Right ventricle myocardium superior (tissue), 1 donor: Measurements from ENCODE around the gene SLC6A6. TPM values are rescaled to one million over a fixed set of nuclear protein-coding genes. Genes with fewer than 3 reads are reported as not detected.

Experiments
- ATAC-seq: fragments of 200-7000 bp; cut with Tn5 transposase; one replicate; pipeline ENCODE4 v1.9.1; 2020; ENCODE audit warnings: mild to moderate bottlenecking; ENCODE audit not compliant: poor library complexity
- DNase-seq: peaks from one replicate; pipeline ENCODE4 v3.0.0-alpha.2; 2020
- intact Hi-C: fragments of 100-400 bp; cut with DNase I; formaldehyde crosslinking; loops from one replicate; pipeline ENCODE4 v1.11.2; 2022
- total RNA-seq: library from RNA; stranded (reverse); fragmentation: NEBNext Ultra II Directional; extraction: Animal tissue kit (Norgen Biotek cat#: 25700); gene quantifications from one replicate; pipeline ENCODE4 v1.2.1, GENCODE V29; 2021
- donor health status: DM: no; HTN: yes; CAD: no; lungs with severe emphysema.

The SLC6A6 gene
- total RNA-seq, 1 donor from 2014 or later, result 13.5 TPM

DNA sequence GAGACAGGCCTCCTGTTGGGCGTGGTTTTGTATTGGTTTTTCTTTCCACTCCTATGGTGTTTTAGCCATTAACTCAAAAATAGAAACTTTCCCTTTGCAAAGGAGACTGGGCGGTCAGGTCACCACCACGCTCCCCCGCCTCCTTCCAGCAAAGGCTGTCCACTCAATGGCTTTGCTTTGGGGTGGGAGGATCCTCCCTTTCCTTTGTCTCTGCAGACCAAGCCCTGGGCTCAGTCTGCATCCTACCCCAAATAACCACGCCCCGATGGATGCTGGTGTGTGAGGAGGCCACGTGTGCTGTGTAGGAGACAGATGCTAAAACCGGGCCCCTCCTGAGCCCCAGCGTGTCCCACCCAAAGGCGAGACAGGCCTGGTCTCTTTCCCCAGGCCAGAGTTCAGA is 69.3 kb downstream of the SLC6A6 start:
- no peak for DNase-seq
- no peak for ATAC-seq
- intact Hi-C loops, result no loop called here

GRCh38 chr3:14472471-14473351 is 70.3 kb downstream of the SLC6A6 start:
- DNase-seq, result no peak
- intact Hi-C loops, result no loop called here
- ATAC-seq, result no peak

GRCh38 chr3:14473411-14473891 is 71.0 kb downstream of the SLC6A6 start:
- DNase-seq (no peak), ATAC-seq (no peak)
- intact Hi-C loops, result no loop called here

DNA sequence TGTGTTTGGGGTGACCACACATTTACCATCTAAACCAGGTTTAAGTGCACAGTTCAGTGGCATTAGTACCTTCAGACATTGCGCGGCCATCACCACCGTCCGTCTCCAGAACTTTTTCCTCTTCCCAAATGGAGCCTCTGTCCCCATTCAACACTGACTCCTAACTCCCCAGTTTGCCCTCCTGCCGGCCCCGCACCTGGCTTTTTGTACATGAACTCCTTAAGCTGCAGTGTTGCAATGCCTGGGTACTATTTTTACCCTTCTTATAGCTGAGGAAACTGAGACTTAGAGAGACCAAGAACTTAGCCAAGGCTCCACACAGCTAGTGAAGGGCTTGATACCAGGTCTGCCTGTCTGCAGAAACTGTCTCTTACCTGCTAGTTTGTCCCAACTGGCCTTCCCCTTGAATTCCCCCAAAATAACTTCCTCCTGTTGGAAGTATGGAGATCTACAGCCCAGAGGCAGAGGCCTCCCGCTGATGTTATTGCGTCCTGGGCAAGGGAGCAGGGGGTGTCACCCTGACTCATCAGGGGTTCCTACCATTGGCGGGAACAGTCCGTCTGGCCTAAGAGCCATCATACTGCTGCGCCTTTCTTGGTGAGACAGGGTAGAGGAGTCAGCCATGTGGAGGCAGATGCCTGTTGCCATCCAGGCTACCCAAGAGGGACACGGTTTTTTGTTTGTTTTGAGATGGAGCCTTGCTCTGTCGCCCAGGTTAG is 72.1 kb downstream of the SLC6A6 start:
- intact Hi-C loops, result no loop called here
- DNase-seq (no peak), ATAC-seq (no peak)

GRCh38 chr3:14475621-14476020 is 73.2 kb downstream of the SLC6A6 start:
- intact Hi-C loops, result no loop called here
- DNase-seq, result no peak
- no peak for ATAC-seq

- peak; percentile 13 for DNase-seq
- ATAC-seq, result no peak
- intact Hi-C loops, result no loop called here
Measured at GRCh38 chr3:14476583-14477265, 74.3 kb downstream of the SLC6A6 start.

GRCh38 chr3:14477311-14477935 is 75.0 kb downstream of the SLC6A6 start:
- DNase-seq (peak; percentile 6), ATAC-seq (no peak)
- intact Hi-C loops, result no loop called here

DNA sequence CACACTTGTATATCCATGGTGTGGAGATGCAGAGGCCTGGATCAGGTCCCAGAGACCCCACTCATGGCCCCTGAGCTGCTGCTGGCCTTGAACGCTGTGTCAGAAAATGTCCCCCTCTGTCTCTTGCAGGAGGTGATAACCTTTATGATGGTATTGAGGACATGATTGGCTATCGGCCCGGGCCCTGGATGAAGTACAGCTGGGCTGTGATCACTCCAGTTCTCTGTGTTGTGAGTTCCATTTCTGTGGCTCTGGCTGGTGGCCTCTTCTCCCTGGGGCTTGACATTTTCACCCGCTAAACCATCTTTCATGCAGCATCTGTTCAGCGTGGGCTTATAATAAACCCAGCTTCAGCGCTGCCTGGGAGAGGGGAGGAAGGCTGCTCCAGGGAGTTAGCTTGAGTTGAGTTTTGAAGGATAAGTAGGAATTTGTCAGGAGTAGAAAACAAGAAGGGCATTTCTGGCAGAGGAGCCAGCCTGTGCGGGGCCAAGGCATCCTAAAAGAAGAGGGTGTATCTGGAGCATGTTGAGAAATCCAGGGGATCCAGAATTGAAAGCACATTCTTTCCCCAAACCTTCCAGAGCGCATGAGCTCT is 76.6 kb downstream of the SLC6A6 start:
- DNase-seq, result no peak
- ATAC-seq, result no peak
- intact Hi-C loops, result no loop called here

DNA sequence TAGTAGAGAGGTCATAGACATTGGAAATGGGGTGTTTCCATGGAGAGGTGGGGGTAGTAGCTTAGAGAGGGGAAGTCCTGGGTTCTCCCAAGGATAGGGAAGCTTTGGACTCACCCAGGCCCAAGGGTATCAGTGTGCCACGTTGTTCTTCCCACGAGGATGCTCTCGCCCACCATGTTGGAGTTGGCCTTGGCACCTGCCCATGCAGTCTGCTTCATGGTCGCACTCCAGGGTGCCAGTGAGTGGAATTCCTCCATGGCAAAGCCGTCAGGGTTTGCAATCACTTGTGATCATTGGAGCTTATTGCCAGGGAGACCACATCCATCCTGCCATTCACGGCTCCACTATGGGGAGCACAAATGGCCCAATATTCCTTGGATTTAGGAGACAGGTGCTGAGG is 77.2 kb downstream of the SLC6A6 start:
- intact Hi-C loops, result no loop called here
- DNase-seq (peak; percentile 35), ATAC-seq (no peak)

DNA sequence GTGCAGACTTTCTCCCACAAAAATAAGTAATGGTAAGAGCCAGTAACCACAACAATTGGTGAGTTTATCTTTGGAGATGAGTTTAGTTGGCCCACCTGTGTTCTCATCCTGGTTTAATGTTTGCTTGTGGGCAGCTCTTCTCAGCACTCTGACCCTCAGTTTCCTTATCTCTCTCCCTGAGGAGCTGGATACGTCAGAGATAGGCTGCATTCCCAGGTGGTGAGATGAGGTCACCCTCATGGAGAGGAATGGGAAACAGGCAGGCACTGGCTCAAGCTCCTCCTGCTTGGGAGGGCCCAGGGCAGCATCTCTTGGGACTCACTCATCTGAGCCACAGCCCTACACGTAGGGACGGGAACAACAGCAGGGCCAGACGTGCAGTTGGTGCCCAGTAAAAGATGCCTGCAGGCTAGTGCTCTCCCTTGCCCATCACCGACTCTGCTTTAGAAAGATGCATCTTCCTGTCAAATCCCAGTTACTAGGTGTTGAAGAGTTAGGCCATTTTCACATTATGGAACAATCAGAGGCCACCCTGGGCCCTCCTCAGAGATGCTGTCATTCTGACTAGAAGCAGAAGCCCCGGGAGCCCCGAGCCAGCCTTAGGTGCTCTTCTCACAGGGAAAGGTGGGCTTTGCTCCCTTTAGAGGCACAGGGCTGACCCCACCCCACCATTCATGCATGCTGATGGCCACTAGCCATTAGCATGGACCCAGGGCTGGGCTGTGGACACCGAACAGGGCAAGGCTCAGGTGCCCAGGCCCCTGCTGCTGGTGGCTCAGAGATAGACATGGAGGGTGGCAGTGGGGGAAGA is 78.0 kb downstream of the SLC6A6 start:
- peak; percentile 57 for DNase-seq

GRCh38 chr3:14481018-14481645 is 78.7 kb downstream of the SLC6A6 start:
- no peak for ATAC-seq

More for the DNA sequence above, 78.0 kb downstream of the SLC6A6 start:
- intact Hi-C loops, result no loop called here
- peak; percentile 50 for ATAC-seq

GRCh38 chr3:14481646-14482036 is 79.2 kb downstream of the SLC6A6 start:
- ATAC-seq (no peak), DNase-seq (peak; percentile 4)
- intact Hi-C loops, result no loop called here

More at GRCh38 chr3:14481018-14481645, 78.7 kb downstream of the SLC6A6 start:
- no peak for DNase-seq
- intact Hi-C loops, result no loop called here

GRCh38 chr3:14482271-14482721 is 79.9 kb downstream of the SLC6A6 start:
- DNase-seq (peak; percentile 60), ATAC-seq (peak; percentile 47)
- intact Hi-C loops, result no loop called here

DNA sequence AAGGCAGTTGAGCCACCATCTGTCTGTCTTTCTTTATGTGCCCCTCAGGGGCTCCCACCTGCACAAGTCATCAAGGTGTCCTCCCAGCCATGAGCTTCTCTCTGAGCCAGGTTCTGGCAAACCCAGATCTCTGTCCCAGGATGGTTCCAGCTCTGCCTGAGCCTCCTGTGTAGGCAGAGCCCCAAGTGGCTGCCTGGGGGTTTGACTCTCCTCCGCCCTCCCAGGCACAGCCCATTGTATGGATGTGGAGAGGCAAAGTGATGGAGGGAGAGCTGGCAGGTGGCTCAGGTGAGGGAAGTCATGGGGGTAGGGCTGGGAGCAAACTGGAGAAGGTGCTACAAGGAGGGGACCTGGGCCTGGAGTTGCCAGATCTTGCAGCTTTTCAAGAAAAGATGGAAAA is 80.9 kb downstream of the SLC6A6 start:
- ATAC-seq (no peak), DNase-seq (no peak)
- intact Hi-C loops, result no loop called here

GRCh38 chr3:14484741-14485140 is 82.3 kb downstream of the SLC6A6 start:
- ATAC-seq, result no peak
- intact Hi-C loops, result no loop called here
- peak; percentile 41 for DNase-seq

DNA sequence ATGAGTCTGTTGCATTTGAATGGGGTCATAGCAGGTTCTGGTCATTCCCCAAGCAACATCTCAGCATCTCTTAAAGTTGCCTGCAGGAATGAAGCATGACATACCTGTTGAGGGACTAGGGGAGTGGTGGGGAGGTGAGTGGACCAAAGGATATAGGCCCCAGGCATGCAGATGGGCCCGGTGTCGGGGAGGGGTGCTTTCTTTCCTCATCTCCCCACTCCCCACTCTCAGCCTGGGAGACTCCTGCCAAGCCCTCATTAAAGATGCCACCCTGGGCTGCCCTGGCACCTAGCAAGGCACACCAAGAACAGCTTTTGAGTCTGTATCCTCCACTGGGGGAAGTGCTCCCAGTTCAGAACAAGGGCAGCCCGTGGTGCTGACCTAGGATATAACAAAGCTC is 83.6 kb downstream of the SLC6A6 start:
- intact Hi-C loops, result no loop called here
- no peak for DNase-seq
- ATAC-seq, result no peak

DNA sequence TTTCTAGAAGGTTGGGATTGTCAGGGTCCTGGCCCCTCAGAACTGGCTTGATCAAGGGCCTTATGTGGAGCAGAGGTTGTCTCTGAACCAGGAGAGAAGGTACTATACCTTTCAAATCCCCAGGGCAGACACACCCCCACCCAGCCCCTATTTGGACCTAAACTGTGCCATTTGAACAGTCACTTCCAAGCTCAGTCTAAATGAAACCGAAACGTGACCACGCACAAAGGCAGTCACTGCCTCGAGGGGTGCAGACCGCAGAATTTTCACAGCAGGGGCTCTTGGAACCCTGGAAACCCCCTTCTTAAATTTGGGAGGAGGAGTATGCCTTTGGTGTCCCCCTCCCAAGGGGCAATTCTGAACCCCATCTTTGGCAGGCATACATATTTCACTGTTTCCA is 84.1 kb downstream of the SLC6A6 start:
- ATAC-seq (no peak), DNase-seq (peak; percentile 8)
- intact Hi-C loops, result no loop called here
